Activated naive CD4-positive, alpha-beta T cell treated with anti-CD3 and anti-CD28 coated beads, Interleukin-2, amount 10 ng/mL, durations not matched to agents 7 days and 5 days (primary cell): ENCODE results near the gene CCDC88A.
A peak's percentile ranks its signal among the peaks of the same experiment; 100 is the strongest.
"Not testable (repeated sequence)": the region's sequence is repeated elsewhere in the genome, so short reads cannot be mapped to it uniquely, and the experiment has no call there.

Source experiments
- CTCF ChIA-PET: fragments of 350-600 bp; sonication (Branson Sonifier 250); formaldehyde crosslinking; loops from one replicate; lab custom pipeline; 2021; ENCODE audit warnings: antibody characterized with exemption; lab: Charles Lee
- DNase-seq: peaks from one replicate; pipeline ENCODE4 v3.0.0-alpha.2; 2020
- H3K27ac Mint-ChIP-seq: one replicate; pipeline ENCODE4 v1.8.0; 2021; ENCODE audit warnings: mild to moderate bottlenecking, moderate library complexity, mixed read lengths
- H3K27me3 Mint-ChIP-seq: one replicate; pipeline ENCODE4 v1.8.0; 2021; ENCODE audit warnings: mild to moderate bottlenecking, mixed read lengths
- H3K36me3 Mint-ChIP-seq: one replicate; pipeline ENCODE4 v1.8.0; 2021; ENCODE audit warnings: mixed read lengths
- H3K4me1 Mint-ChIP-seq: one replicate; pipeline ENCODE4 v1.8.0; 2021; ENCODE audit warnings: mixed read lengths
- H3K4me3 Mint-ChIP-seq: one replicate; pipeline ENCODE4 v1.8.0; 2021; ENCODE audit warnings: mild to moderate bottlenecking, moderate library complexity, mixed read lengths
- H3K9me3 Mint-ChIP-seq: one replicate; pipeline ENCODE4 v1.8.0; 2021; ENCODE audit warnings: mixed read lengths

The CCDC88A gene

GRCh38 chr2:55345064-55345463 lies 74.6 kb downstream of the CCDC88A start:
- CTCF ChIA-PET = no interaction called here
- H3K36me3 Mint-ChIP-seq = no peaks in the 10 kb centered on the region
- H3K9me3 Mint-ChIP-seq = no peaks in the 10 kb centered on the region
- no peak overlapping the region for H3K27ac Mint-ChIP-seq
- no peaks in the 10 kb centered on the region for H3K27me3 Mint-ChIP-seq
- no peak overlapping the region for H3K4me3 Mint-ChIP-seq
- peaks cover 3% of the 10 kb centered on the region for H3K4me1 Mint-ChIP-seq
- no peak for DNase-seq

- DNase-seq = no peak
These were observed 81.4 kb downstream of the CCDC88A start for GRCh38 chr2:55338268-55338667.

DNA sequence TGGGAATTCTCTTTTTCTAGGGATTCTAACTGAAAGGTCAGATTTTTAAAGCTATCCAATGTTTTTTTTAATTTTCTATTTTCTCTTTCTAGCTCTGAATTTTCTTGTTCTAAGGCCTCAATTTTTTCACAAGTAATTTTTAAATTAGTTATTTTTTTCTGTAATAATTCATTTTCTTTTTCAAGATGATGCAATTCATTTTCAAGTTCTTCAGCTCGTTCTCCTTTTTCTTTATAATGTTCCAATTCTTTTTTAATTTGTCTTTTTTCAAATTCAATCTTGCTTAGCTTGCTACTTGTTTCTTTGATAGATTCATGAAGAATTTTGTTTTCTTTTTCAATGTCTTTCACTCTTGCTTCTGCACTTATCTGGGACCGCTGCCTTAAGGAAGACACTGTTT lies 84.9 kb downstream of the CCDC88A start:
- CTCF ChIA-PET = no interaction called here
- Mint-ChIP-seq H3K36me3 (no peaks in the 10 kb centered on the region), H3K27ac (no peak overlapping the region), H3K4me1 (no peaks in the 10 kb centered on the region), H3K4me3 (no peak overlapping the region), H3K9me3 (no peaks in the 10 kb centered on the region), H3K27me3 (no peaks in the 10 kb centered on the region)
- DNase-seq = no peak

More at GRCh38 chr2:55338268-55338667, 81.4 kb downstream of the CCDC88A start:
- H3K9me3 Mint-ChIP-seq = no peaks in the 10 kb centered on the region
- H3K27ac Mint-ChIP-seq = no peak overlapping the region
- H3K27me3 Mint-ChIP-seq = no peaks in the 10 kb centered on the region
- CTCF ChIA-PET = no interaction called here
- H3K4me3 Mint-ChIP-seq = no peak overlapping the region
- no peaks in the 10 kb centered on the region for H3K4me1 Mint-ChIP-seq
- H3K36me3 Mint-ChIP-seq = no peaks in the 10 kb centered on the region

DNA sequence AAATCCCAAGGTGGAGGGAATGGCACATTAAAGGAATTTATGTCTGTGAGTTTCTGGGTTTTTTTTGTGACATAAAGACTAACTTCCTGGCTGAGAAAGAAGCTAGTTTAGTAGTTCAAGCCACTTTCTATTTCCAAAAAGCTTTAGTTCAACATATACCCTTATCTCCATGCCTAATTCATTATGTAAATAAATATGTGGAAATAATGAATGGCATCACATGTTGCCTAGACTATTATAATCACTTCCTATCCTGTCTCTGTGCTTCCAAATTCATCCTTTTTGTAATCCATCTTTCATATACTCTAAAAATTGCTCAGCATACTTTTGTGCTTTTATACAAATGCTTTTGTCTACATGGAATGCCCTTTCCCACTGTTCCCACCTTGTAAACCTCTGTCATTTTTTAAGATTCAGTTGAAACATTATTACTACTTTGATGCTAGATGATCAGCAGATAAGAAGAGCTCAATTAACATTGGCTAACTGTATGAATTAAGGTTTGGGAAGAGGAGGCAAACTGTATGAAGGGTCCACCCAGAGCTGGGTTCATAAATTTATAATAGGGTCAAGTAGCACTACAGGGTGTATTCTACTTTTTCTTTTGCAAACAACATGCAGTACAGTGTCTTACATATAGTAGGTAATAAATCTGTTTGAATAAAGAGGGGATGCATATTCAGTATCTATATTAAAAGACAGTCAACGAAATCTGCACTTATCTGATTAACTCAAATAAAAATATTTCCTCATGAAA lies 88.9 kb downstream of the CCDC88A start:
- Mint-ChIP-seq H3K9me3 (no peaks in the 10 kb centered on the region), H3K27ac (no peak overlapping the region)
- CTCF ChIA-PET = no interaction called here

GRCh38 chr2:55327470-55328230 lies 92.0 kb downstream of the CCDC88A start:
- Mint-ChIP-seq H3K4me1 (no peaks in the 10 kb centered on the region), H3K27ac (no peak overlapping the region), H3K9me3 (no peaks in the 10 kb centered on the region), H3K4me3 (no peak overlapping the region), H3K36me3 (no peaks in the 10 kb centered on the region), H3K27me3 (no peaks in the 10 kb centered on the region)
- CTCF ChIA-PET = no interaction called here
- DNase-seq = no peak

More for the DNA sequence above, 88.9 kb downstream of the CCDC88A start:
- Mint-ChIP-seq H3K4me3 (no peak overlapping the region), H3K4me1 (no peaks in the 10 kb centered on the region), H3K36me3 (no peaks in the 10 kb centered on the region), H3K27me3 (no peaks in the 10 kb centered on the region)
- DNase-seq = no peak

DNA sequence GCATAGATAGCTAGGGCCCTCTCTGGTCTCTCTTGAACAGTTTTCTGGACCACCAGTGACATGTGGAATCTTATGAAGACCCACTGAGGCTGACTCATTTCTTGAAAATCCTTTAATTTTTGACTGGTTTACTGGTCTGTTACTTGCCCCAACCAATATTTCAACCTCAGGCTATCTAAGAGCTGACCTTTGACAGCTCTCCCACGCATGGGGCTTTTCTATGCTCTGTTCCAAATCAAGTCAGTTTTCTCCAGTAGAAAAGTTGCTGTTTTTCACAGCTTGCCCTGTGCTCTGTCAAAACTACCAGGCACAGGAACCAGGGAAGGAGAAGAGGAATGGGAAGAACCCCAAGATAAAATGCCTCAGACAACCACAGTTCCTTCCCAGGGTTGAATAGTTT lies 104.7 kb downstream of the CCDC88A start:
- Mint-ChIP-seq H3K9me3 (no peaks in the 10 kb centered on the region), H3K27me3 (no peaks in the 10 kb centered on the region), H3K36me3 (no peaks in the 10 kb centered on the region), H3K4me3 (no peak overlapping the region), H3K4me1 (peaks cover 8% of the 10 kb centered on the region), H3K27ac (no peak overlapping the region)
- CTCF ChIA-PET = no interaction called here
- no peak for DNase-seq

DNA sequence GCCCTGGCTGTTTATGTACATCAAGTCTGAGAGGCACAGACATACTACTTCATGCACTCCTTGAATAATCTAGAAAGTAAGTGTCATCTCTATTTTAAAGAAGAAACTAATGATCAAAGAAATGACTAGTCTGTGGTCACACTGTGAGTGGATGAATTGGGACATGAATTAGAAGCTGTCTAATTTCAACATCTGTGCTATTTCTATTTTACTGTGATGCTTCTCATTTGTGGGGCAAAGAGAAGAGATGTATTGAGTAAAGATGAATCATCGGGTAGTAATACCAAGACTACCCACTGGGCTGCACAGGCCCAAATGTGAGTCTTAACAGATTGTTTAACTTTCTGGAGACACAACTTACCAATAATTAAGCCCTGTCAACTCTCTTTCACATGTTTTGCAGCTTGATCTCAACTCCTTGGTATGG lies 108.2 kb downstream of the CCDC88A start:
- H3K4me3 Mint-ChIP-seq = no peak overlapping the region
- no peaks in the 10 kb centered on the region for H3K36me3 Mint-ChIP-seq
- no peaks in the 10 kb centered on the region for H3K27me3 Mint-ChIP-seq
- CTCF ChIA-PET = no interaction called here
- H3K4me1 Mint-ChIP-seq = peaks cover 13% of the 10 kb centered on the region
- H3K9me3 Mint-ChIP-seq = no peaks in the 10 kb centered on the region
- DNase-seq = no peak
- no peak overlapping the region for H3K27ac Mint-ChIP-seq

- Mint-ChIP-seq H3K27ac (no peak overlapping the region), H3K9me3 (no peaks in the 10 kb centered on the region), H3K4me1 (peaks cover 13% of the 10 kb centered on the region), H3K36me3 (no peaks in the 10 kb centered on the region), H3K4me3 (no peak overlapping the region), H3K27me3 (no peaks in the 10 kb centered on the region)
- CTCF ChIA-PET = no interaction called here
- no peak for DNase-seq
These were observed 110.2 kb downstream of the CCDC88A start for GRCh38 chr2:55309446-55309845.

DNA sequence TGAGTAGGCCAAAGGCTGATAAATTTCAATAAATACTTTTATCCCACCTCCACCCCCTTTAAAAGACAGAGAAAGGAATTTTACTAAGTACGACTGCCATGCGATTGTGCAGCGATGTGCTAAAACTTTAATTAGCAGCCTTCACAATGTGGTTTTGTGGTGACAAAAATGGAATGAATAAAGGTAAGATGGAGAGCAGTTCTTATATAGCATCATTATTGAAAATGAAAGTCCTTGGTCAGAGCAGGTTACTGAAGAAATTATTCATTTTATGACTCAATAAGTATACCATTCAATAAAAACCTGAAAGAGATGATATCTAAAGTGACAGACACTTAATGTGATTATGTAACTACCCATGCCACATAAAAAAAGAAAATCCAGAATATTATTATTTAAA lies 117.4 kb downstream of the CCDC88A start:
- DNase-seq = no peak
- Mint-ChIP-seq H3K9me3 (no peaks in the 10 kb centered on the region), H3K36me3 (no peaks in the 10 kb centered on the region), H3K27me3 (no peaks in the 10 kb centered on the region), H3K4me1 (peaks cover 3% of the 10 kb centered on the region), H3K27ac (no peak overlapping the region), H3K4me3 (no peak overlapping the region)
- CTCF ChIA-PET = no interaction called here

DNA sequence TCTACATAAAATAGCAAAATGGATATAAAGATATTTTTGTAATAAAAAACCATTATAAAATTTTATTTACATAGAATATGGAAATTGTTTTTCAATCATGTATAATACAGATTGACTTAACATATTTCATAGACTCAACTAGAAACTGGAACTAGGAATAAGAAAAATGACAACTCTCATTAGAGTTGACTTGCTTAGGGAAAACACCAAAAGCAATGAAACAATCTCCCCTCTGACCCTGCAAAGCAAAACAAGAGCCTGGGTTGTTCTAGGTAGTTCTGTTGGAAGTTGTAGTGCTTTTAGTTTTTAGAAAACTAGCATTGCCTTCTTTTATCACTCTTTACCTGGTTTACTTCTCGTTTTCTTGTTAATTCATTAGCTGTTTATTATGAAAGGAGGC lies 118.4 kb downstream of the CCDC88A start:
- CTCF ChIA-PET = no interaction called here

DNA sequence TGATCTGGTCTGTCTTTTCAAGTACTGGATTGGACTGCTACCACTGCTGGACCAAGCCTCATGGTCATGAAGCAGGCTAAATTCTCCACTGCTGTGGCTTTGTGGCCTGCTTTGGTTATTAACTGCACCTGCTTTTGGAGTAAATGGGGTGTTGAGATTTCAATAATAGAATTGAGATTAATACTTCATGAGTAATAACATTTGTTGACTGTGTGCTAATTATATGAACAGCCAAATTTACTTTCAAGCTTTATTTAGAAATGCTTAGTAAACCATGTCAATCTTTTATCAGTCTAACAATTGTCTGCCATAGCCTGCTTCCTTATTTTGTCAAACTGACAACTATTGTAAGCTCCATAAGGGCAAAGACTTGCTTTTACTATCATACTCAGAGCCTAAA lies 123.3 kb downstream of the CCDC88A start:
- no peaks in the 10 kb centered on the region for H3K9me3 Mint-ChIP-seq
- no peak overlapping the region for H3K4me3 Mint-ChIP-seq
- no peak for DNase-seq
- no peaks in the 10 kb centered on the region for H3K27me3 Mint-ChIP-seq
- H3K36me3 Mint-ChIP-seq = no peaks in the 10 kb centered on the region
- H3K4me1 Mint-ChIP-seq = peaks cover 12% of the 10 kb centered on the region
- no peak overlapping the region for H3K27ac Mint-ChIP-seq
- CTCF ChIA-PET = no interaction called here

More for the DNA sequence above, 118.4 kb downstream of the CCDC88A start:
- Mint-ChIP-seq H3K4me1 (peaks cover 3% of the 10 kb centered on the region), H3K9me3 (no peaks in the 10 kb centered on the region), H3K27ac (no peak overlapping the region), H3K36me3 (no peaks in the 10 kb centered on the region), H3K27me3 (no peaks in the 10 kb centered on the region), H3K4me3 (no peak overlapping the region)
- DNase-seq = no peak

- CTCF ChIA-PET = no interaction called here
- no peak for DNase-seq
- H3K27ac Mint-ChIP-seq = no peak overlapping the region
- H3K36me3 Mint-ChIP-seq = peaks cover 6% of the 10 kb centered on the region
- H3K4me3 Mint-ChIP-seq = peak overlapping the region; percentile 83
- H3K9me3 Mint-ChIP-seq = no peaks in the 10 kb centered on the region
- peaks cover 3% of the 10 kb centered on the region for H3K27me3 Mint-ChIP-seq
- peaks cover 29% of the 10 kb centered on the region for H3K4me1 Mint-ChIP-seq
These were observed 136.6 kb downstream of the CCDC88A start for GRCh38 chr2:55283083-55283482.

DNA sequence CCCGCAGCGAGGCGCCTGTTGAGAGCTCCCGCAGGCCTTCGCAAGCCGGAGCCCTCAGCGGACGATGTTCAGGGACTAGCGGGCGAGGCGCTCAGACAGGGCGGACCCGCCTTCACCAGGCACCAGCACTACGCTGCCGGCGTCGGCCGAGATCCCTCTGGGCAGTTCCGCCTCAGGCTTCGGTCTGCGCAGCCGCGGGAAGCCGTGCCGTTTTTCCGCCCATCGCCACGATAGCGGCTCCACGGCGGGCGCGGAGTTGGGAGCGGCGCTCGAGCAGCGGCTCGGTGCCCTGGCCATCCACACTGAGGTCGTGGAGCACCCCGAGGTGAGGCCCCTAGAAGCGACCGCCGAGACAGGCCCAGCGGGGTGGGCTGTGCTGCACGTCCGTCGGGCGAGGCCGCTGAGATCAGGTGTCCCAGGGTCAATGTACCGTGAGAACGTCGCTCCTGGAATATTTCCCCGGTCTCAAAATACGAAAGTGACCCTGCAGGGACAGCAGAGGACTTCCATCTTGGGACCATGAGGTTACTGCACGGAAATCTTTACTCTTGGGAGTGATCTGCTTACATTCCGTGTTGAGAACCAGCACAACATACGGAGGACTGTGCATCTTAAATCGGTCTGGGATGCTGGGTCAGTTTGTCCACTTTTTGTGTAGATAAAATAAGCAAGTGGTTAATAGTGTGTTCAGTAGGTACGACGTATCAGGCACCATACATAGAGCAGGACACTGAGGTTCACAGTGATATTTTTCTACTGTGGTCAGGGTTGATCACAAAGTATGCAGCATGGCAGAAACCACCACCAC lies 137.3 kb downstream of the CCDC88A start:
- Mint-ChIP-seq H3K4me3 (peak overlapping the region; percentile 83), H3K36me3 (peaks cover 6% of the 10 kb centered on the region), H3K4me1 (peaks cover 29% of the 10 kb centered on the region), H3K27ac (peak overlapping the region; percentile 93), H3K9me3 (no peaks in the 10 kb centered on the region), H3K27me3 (peaks cover 3% of the 10 kb centered on the region)
- CTCF ChIA-PET = no interaction called here
- peak; percentile 92 for DNase-seq

GRCh38 chr2:55280851-55281546 lies 138.7 kb downstream of the CCDC88A start:
- H3K36me3 Mint-ChIP-seq, H3K9me3 Mint-ChIP-seq, H3K27me3 Mint-ChIP-seq, DNase-seq, H3K27ac Mint-ChIP-seq: not testable (repeated sequence)
- H3K4me3 Mint-ChIP-seq = peak overlapping the region; percentile 40
- H3K4me1 Mint-ChIP-seq = peaks cover 26% of the 10 kb centered on the region
- CTCF ChIA-PET = interaction anchor here (1.2 kb wide), 1 partner anchor 10 kb away, joined by 3 read pairs; no protein-coding TSS in a partner anchor
